ENCODE data around the gene RAB38. TPM values are rescaled to one million over a fixed set of nuclear protein-coding genes. Genes with fewer than 3 reads are reported as not detected.

Gene RAB38
- total RNA-seq, 1 experiment from 2014 or later, result 12.7 TPM

GRCh38 chr11:88158081-88158480, 17.2 kb downstream of the RAB38 start:
- no peak for DNase-seq
- Histone ChIP-seq H3K4me2 (no peak overlapping the region), H3K9me2 (ENCODE audit: insufficient read depth) (no peaks in the 10 kb centered on the region), H2AFZ (no peak overlapping the region), H3K79me2 (ENCODE audit: low read depth) (no peaks in the 10 kb centered on the region), H3K36me3 (ENCODE audit: low read depth) (no peaks in the 10 kb centered on the region), H3K27me3 (ENCODE audit: insufficient read depth, low read depth) (no peaks in the 10 kb centered on the region), H3K4me1 (replicated peaks; ENCODE audit: insufficient read depth) (no peaks in the 10 kb centered on the region), H3F3A (ENCODE audit: insufficient read depth, low read depth) (no peaks in the 10 kb centered on the region), H3K9me3 (ENCODE audit: insufficient read depth, low read depth) (no peaks in the 10 kb centered on the region), H4K20me1 (ENCODE audit: insufficient read depth) (no peaks in the 10 kb centered on the region), H3K27ac (no peak overlapping the region), H3K4me3 (no peak overlapping the region)
- ChIA-PET CTCF (no interaction called here), POLR2A (ENCODE audit: unreplicated experiment) (no interaction called here)
- no TSS peak for BruUV-seq (replicated peaks)
- TF ChIP-seq EZH2 (IDR thresholded peaks at IDR 0.05; ENCODE audit: low read depth), result no peak
- no peak for TF ChIP-seq CTCF (conservative IDR thresholded peaks at IDR 0.05)
- intact Hi-C loops (cut with micrococcal nuclease; ENCODE audit: unreplicated experiment), result no loop called here

- Histone ChIP-seq H3K4me3 (no peak overlapping the region), H3K4me1 (replicated peaks; ENCODE audit: insufficient read depth) (no peaks in the 10 kb centered on the region), H3K9me3 (ENCODE audit: insufficient read depth, low read depth) (no peaks in the 10 kb centered on the region), H3K79me2 (ENCODE audit: low read depth) (no peaks in the 10 kb centered on the region), H3K9me2 (ENCODE audit: insufficient read depth) (no peaks in the 10 kb centered on the region), H3K4me2 (no peak overlapping the region), H2AFZ (no peak overlapping the region), H3K27me3 (ENCODE audit: insufficient read depth, low read depth) (no peaks in the 10 kb centered on the region), H3K36me3 (ENCODE audit: low read depth) (no peaks in the 10 kb centered on the region), H3F3A (ENCODE audit: insufficient read depth, low read depth) (no peaks in the 10 kb centered on the region), H4K20me1 (ENCODE audit: insufficient read depth) (no peaks in the 10 kb centered on the region), H3K27ac (no peak overlapping the region)
- no peak for DNase-seq
- CTCF ChIA-PET, result no interaction called here
- POLR2A ChIA-PET (ENCODE audit: unreplicated experiment), result no interaction called here
- TF ChIP-seq CTCF (conservative IDR thresholded peaks at IDR 0.05) (no peak), EZH2 (IDR thresholded peaks at IDR 0.05; ENCODE audit: low read depth) (no peak)
- intact Hi-C loops (cut with micrococcal nuclease; ENCODE audit: unreplicated experiment), result no loop called here
- BruUV-seq (replicated peaks), result no TSS peak
These were observed 17.9 kb downstream of the RAB38 start for GRCh38 chr11:88157370-88157769.

- Histone ChIP-seq H3K27ac (no peak overlapping the region), H2AFZ (no peak overlapping the region), H4K20me1 (ENCODE audit: insufficient read depth) (no peaks in the 10 kb centered on the region), H3K4me2 (no peak overlapping the region), H3F3A (ENCODE audit: insufficient read depth, low read depth) (no peaks in the 10 kb centered on the region), H3K79me2 (ENCODE audit: low read depth) (no peaks in the 10 kb centered on the region), H3K4me3 (no peak overlapping the region), H3K36me3 (ENCODE audit: low read depth) (peaks cover 8% of the 10 kb centered on the region; the same call in 1 of the 2 replicates), H3K27me3 (ENCODE audit: insufficient read depth, low read depth) (no peaks in the 10 kb centered on the region), H3K4me1 (replicated peaks; ENCODE audit: insufficient read depth) (no peaks in the 10 kb centered on the region), H3K9me2 (ENCODE audit: insufficient read depth) (no peaks in the 10 kb centered on the region; the same call in 1 of the 2 replicates), H3K9me3 (ENCODE audit: insufficient read depth, low read depth) (no peaks in the 10 kb centered on the region)
- intact Hi-C loops (cut with micrococcal nuclease; ENCODE audit: unreplicated experiment), result no loop called here
- POLR2A ChIA-PET (ENCODE audit: unreplicated experiment), result no interaction called here
- BruUV-seq (replicated peaks), result no TSS peak
- CTCF ChIA-PET, result no interaction called here
- no peak for TF ChIP-seq EZH2 (IDR thresholded peaks at IDR 0.05; ENCODE audit: low read depth)
- no peak for TF ChIP-seq CTCF (conservative IDR thresholded peaks at IDR 0.05)
- no peak for DNase-seq
These were observed 22.9 kb downstream of the RAB38 start for GRCh38 chr11:88152381-88152780.
